GM21381 (cell line): ENCODE data around the gene COL15A1.

Experiments
- ATAC-seq: cut with Tn5 transposase; IDR thresholded peaks from one replicate; pipeline ENCODE4 v1.9.1; 2021; ENCODE audit warnings: mild to moderate bottlenecking, moderate library complexity; ENCODE audit not compliant: unreplicated experiment

Gene COL15A1

GRCh38 chr9:98992107-98992884, 48.6 kb downstream of the COL15A1 start:
- ATAC-seq: no peak

DNA sequence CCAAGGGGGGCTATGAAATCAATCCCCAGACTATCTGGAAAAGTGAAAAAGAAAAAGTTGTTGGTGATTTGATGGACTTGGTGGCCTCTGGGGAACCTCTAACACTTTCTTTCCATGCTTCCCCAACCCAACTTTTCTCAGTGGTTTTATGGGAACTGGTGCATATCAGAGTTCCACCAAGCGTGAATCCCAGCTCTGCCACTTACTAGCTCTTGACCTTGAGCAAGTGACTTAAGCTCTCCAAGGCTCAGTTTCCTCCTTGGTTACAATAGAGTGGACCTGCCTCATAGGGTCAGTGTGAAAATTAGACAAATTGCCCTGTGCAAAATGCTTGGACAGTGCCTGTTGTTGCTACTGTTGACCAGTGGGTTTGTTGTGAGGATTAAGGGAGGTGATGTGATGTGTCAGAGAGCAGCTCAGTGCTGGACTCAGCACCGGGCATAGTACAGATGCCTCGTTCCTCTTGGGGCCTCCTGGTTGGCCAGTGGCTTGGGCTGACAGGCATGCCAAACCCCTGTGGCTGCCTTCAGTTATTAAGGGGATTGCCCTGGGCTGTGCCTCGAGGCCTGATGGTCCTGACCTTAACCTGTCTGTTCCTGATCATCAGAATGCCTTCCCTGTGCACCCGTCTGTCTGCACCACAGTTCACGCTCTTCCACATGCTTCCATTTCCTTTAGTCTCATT, 49.3 kb downstream of the COL15A1 start:
- ATAC-seq: no peak

DNA sequence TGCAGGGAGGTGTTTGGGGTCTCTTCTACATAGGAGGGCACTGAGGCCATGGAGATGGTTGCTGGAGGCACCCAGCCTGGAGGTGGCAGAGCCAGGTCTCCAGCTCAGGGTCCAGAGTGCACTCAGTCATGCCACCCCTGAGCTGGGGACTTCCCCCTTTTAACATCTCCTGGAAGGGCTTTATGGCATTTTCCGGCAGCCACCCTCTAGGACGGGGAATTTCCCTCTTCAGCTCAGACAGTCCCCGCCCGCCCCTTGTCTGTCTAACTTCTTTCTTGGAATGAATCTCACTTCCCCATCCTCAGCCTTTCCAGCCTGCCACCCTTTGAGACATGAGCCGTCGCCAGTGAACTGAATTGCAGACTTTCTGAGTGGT, 49.9 kb downstream of the COL15A1 start:
- ATAC-seq: no peak

- ATAC-seq: no peak
Observed at GRCh38 chr9:98994172-98995058, 50.7 kb downstream of the COL15A1 start.

GRCh38 chr9:98995059-98995671, 51.5 kb downstream of the COL15A1 start:
- ATAC-seq: no peak

DNA sequence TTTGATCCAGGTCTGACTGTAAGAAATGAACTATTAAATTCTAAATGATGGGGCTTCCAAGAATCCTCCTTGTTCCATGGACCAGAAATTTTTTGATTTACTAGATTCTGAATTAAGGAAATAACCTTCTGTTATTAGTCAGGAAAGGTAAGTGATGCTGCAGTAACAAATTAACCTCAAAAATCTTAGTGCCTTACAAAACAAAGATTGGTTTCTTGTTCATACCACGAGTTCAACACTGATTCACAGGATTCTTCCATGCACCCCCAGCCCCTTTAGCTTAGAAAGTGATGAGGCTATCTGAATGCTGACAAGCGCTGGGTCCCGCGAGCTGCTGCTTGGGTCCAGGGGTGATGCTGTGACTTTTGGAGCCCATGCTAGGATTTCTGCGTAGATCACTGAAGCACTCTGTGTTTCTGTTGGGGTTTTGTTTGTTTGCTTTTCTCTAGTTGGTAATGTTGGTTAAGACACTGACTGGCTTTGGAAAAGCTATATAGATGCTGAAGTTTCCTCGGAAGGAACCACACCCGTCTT, 52.3 kb downstream of the COL15A1 start:
- ATAC-seq: no peak

DNA sequence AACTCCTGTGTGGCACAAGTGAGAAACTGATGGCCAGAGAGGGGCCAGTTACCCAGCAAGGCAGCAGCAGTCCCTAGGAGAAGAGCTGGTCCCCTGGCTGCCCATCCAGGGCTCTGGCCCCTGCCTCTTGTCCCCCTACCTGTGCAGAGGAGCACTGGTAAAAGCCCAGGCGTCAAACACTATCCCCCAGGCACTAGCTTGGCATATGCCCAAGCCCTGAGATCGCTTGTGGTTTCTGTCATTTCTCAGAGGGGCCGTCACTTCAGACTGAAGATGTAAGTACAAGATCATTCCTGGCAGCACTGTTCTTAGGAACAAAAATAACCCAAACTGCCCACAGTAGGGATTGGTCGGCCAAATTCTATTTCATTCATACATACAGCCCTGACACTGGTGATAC, 53.9 kb downstream of the COL15A1 start:
- ATAC-seq: no peak

DNA sequence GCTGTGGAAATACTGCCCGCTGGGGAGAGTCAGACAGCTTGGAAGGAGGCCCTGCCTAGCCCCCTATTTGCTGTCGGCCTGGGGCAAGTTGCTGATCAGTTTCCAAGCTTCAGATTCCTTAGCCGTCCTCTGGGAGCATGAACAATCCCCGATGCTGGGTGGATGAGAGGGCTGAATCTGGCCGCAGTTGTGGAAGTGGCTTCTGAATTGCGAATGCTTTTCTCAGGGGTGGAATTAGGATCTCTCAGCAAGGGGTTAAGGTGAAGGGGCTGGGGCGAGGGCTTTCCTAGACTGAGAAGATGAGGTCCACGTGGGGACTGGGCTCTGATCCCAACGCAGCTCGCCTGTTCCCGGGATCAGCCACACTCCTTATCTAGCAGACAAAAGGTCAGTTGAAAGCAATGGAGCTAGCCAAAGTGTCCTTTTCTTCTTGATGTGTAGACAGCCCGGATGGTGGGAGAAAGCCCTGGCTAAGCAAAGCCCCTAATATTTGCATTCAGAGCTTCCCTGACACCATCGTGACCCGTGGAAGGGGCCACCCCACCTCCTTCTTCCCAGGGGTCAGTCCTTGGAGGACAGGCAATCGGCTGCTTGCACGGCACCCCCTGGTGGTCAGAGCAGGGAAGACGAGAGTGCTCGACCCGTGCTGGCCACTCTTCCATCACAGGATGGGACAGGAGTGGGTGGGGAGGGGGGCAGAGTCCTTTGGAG, 54.9 kb downstream of the COL15A1 start:
- no peak for ATAC-seq

GRCh38 chr9:98999152-98999525, 55.4 kb downstream of the COL15A1 start:
- no peak for ATAC-seq

DNA sequence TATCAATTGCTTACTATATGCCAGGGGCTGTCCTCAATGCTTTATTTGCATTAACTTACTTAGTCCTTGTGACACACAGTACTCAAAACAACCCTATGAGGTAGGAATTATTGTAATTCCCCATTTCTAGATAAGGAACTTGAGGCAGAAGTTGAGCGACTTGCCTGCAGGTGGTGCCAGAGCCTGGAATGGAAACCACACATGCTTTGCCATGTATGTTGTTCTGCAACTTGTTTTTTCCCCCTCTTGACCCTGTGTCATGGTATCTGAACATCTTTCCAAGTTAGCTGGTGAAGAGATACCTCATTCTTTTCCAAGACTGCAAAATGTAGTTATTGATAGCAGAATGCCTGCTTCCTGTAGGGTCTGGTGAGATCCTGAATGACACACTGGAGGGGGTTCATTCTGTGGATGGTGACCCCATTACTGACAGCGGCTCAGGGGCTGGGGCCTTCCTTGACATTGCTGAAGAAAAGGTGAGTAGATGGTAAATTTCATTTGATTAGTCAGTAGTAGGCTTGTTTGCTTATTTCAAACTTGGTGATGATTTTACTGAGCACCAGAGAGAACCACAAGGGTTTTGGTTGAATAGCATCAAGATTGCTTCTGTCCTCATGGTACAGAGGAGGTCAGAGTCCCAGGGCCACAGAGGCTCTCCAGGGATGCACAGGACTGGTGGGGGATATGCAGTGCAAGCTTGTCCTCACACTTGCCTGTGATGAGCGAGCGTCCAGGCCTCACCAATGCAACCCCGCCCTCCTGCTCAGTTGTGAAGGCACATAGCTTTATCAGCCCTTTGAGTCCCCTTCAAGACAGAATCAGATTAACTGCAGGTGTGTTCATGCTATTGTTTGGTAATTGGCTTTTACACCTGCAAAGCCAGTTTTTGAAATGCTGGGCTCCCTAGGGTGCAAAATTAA, 57.0 kb downstream of the COL15A1 start:
- ATAC-seq: peak; percentile 53

GRCh38 chr9:99001892-99002291, 58.2 kb downstream of the COL15A1 start:
- ATAC-seq: no peak

DNA sequence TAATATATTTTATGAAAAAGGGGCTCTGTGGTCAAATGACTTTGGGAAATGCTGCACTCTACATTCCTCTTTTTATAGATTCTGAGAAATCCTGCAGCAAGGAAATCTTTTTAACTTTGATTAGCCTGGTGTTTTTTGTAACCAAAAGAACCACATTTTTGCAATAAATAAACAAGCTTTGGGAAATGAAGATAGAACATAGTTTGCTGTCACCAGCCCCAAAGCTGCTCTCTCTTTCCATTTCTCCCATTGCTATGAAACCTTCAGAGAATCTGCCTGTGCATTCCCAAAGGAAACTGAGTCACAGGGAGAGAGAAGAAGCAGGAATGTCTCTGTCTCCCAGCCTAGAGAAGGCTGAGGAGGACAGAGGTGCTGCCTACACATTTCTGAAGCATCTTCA, 59.0 kb downstream of the COL15A1 start:
- no peak for ATAC-seq

GRCh38 chr9:99003308-99003707, 59.6 kb downstream of the COL15A1 start:
- ATAC-seq: no peak

GRCh38 chr9:99004115-99004514, 60.4 kb downstream of the COL15A1 start:
- ATAC-seq: no peak

GRCh38 chr9:99004717-99005460, 61.2 kb downstream of the COL15A1 start:
- no peak for ATAC-seq

- no peak for ATAC-seq
Observed at GRCh38 chr9:99005651-99006050, 61.9 kb downstream of the COL15A1 start.

DNA sequence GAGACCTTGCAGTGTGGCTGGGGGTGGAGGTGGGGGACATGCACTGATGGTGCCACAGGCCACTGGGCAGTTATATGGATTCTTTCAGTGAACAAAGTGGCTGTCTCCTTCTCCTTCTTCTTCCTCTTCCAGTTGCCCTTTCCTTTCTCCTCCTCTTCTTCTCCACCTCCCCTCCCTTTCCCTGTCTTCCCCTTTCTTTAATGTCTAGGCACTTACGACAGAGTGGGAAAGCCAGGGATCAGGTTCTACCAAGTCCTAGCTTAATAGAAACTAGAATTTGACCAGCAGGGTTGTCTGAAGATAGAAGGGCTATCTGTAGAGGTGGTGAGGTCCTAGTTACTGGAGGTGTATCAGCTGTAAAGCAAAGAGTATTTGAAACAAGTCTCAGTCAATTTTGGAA, 62.8 kb downstream of the COL15A1 start:
- ATAC-seq: no peak

DNA sequence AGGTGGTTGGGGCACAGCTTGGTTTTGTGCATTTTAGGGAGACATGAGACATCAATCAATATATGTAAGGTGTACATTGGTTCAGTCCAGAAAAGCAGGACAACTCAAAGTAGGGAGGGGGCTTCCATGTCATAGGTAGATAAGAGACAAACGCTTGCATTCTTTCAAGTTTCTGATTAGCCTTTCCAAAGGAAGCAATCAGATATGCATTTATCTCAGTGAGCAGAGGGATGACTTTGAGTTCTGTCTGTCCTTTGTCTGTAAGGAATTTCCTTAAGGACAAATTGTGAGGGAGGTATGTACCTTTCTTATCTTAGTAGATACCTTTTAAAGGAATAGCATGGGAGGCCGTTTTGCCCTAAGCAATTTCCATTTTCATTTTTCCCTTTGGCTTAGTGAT, 63.3 kb downstream of the COL15A1 start:
- ATAC-seq: no peak

- ATAC-seq: no peak
Observed at GRCh38 chr9:99008203-99008602, 64.5 kb downstream of the COL15A1 start.
